ENCODE results near the gene STT3A. TPM values are rescaled to one million over a fixed set of nuclear protein-coding genes. Genes with fewer than 3 reads are reported as not detected.

STT3A gene
- total RNA-seq, 1 experiment from 2014 or later = 156 TPM

GRCh38 chr11:125621995-125622394 is 29.3 kb downstream of the STT3A start:
- TF ChIP-seq EZH2 (IDR thresholded peaks at IDR 0.05) = no peak
- TF ChIP-seq YY1 (IDR thresholded peaks at IDR 0.05; ENCODE audit: extremely low read depth, insufficient replicate concordance, low read depth, low read length) = no peak
- no peak for TF ChIP-seq SRF (IDR thresholded peaks at IDR 0.05; ENCODE audit: low read depth)
- Histone ChIP-seq H3K79me2 (ENCODE audit: insufficient read depth, low read length) (peaks cover 7% of the 10 kb centered on the region), H3K36me3 (ENCODE audit: control insufficient read depth in 1 of 2, insufficient read depth in 2 of 2, low read length in 2 of 2) (peaks cover 27 to 36% of the 10 kb centered on the region in 2 experiments), H2AFZ (ENCODE audit: low read depth, low read length, poor library complexity, severe bottlenecking) (no peak overlapping the region), H3K4me1 (ENCODE audit: control insufficient read depth in 1 of 2, insufficient read depth in 2 of 2, low read length in 2 of 2) (peaks cover 4 to 12% of the 10 kb centered on the region in 2 experiments; a peak in 3 of 4 replicates), H4K20me1 (ENCODE audit: insufficient read depth) (no peaks in the 10 kb centered on the region), H3K27me3 (ENCODE audit: insufficient read depth, low read length) (no peaks in the 10 kb centered on the region), H3K9ac (ENCODE audit: low read length) (no peak overlapping the region), H3K9me3 (ENCODE audit: control insufficient read depth in 1 of 2, insufficient read depth in 1 of 2, low read depth in 1 of 2, low read length in 2 of 2) (no peaks in the 10 kb centered on the region), H3K9me2 (ENCODE audit: insufficient read depth) (no peaks in the 10 kb centered on the region), H3K4me2 (ENCODE audit: low read length) (no peak overlapping the region), H3K27ac (ENCODE audit: low read depth, low read length) (no peak overlapping the region), H3K4me3 (replicated peaks in 1 of 2; ENCODE audit: low read depth in 1 of 2, low read length in 2 of 2) (no peak overlapping the region)
- POLR2A ChIA-PET = no interaction called here
- DNase-seq (ENCODE audit: low read depth, low spot score) (no peak), ATAC-seq (no peak)
- BruUV-seq (replicated peaks) = no TSS peak
- CTCF ChIA-PET = no interaction called here
- RAD21 ChIA-PET (ENCODE audit: low non-redundant PET in 1 of 2, low total read pairs in 2 of 2, uncharacterized antibody in 2 of 2, unreplicated experiment in 2 of 2) = no interaction called here
- intact Hi-C loops (cut with micrococcal nuclease) = no loop called here

DNA sequence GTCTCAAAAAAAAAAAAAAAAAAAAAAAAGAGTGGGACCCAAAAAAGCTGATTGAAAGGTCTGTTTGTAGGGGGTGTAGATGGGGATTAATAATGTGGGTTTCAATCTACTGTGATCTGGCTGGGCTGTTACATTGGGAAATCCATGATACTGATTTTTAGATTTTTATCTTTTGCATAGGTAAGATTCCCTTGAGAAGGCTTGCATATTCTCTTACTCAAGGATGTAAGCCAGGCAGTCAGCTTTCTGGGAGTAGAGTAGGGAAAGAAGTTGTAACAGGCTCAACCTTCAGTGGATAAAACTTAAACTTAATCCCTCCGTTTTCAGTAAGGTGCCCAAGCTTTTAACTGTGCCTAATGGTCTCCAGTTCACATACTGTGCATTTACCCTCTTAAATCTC is 30.4 kb downstream of the STT3A start:
- DNase-seq (ENCODE audit: low read depth, low spot score) = no peak
- CTCF ChIA-PET = no interaction called here
- TF ChIP-seq EZH2 (IDR thresholded peaks at IDR 0.05) = no peak
- 0 out of 2 replicates have a peak, but pooled peaks have one; percentile 9 for TF ChIP-seq POLR2AphosphoS5 (IDR thresholded peaks at IDR 0.05; ENCODE audit: low read depth, low read length)
- TF ChIP-seq, protein P1, sequence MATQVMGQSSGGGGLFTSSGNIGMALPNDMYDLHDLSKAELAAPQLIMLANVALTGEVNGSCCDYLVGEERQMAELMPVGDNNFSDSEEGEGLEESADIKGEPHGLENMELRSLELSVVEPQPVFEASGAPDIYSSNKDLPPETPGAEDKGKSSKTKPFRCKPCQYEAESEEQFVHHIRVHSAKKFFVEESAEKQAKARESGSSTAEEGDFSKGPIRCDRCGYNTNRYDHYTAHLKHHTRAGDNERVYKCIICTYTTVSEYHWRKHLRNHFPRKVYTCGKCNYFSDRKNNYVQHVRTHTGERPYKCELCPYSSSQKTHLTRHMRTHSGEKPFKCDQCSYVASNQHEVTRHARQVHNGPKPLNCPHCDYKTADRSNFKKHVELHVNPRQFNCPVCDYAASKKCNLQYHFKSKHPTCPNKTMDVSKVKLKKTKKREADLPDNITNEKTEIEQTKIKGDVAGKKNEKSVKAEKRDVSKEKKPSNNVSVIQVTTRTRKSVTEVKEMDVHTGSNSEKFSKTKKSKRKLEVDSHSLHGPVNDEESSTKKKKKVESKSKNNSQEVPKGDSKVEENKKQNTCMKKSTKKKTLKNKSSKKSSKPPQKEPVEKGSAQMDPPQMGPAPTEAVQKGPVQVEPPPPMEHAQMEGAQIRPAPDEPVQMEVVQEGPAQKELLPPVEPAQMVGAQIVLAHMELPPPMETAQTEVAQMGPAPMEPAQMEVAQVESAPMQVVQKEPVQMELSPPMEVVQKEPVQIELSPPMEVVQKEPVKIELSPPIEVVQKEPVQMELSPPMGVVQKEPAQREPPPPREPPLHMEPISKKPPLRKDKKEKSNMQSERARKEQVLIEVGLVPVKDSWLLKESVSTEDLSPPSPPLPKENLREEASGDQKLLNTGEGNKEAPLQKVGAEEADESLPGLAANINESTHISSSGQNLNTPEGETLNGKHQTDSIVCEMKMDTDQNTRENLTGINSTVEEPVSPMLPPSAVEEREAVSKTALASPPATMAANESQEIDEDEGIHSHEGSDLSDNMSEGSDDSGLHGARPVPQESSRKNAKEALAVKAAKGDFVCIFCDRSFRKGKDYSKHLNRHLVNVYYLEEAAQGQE (IDR thresholded peaks at IDR 0.05; ENCODE audit: low read depth) = no peak
- POLR2A ChIA-PET = no interaction called here
- intact Hi-C loops (cut with micrococcal nuclease) = no loop called here
- peaks cover 24 to 25% of the 10 kb centered on the region in 2 experiments for H3K36me3 ChIP-seq (ENCODE audit: control insufficient read depth in 1 of 2, insufficient read depth in 2 of 2, low read length in 2 of 2)
- no peaks in the 10 kb centered on the region for H3K9me3 ChIP-seq (ENCODE audit: control insufficient read depth in 1 of 2, insufficient read depth in 1 of 2, low read depth in 1 of 2, low read length in 2 of 2)
- H3K27me3 ChIP-seq (ENCODE audit: insufficient read depth, low read length) = no peaks in the 10 kb centered on the region
- RAD21 ChIA-PET (ENCODE audit: low non-redundant PET in 1 of 2, low total read pairs in 2 of 2, uncharacterized antibody in 2 of 2, unreplicated experiment in 2 of 2) = no interaction called here
- ATAC-seq = no peak
- H3K27ac ChIP-seq (ENCODE audit: low read depth, low read length) = no peak overlapping the region
- H4K20me1 ChIP-seq (ENCODE audit: insufficient read depth) = no peaks in the 10 kb centered on the region
- H2AFZ ChIP-seq (ENCODE audit: low read depth, low read length, poor library complexity, severe bottlenecking) = no peak overlapping the region
- peaks cover 4 to 17% of the 10 kb centered on the region in 2 experiments; a peak in 3 of 4 replicates for H3K4me1 ChIP-seq (ENCODE audit: control insufficient read depth in 1 of 2, insufficient read depth in 2 of 2, low read length in 2 of 2)
- no TSS peak for BruUV-seq (replicated peaks)
- peaks cover 18% of the 10 kb centered on the region for H3K79me2 ChIP-seq (ENCODE audit: insufficient read depth, low read length)
- no peak overlapping the region for H3K4me2 ChIP-seq (ENCODE audit: low read length)
- H3K9me2 ChIP-seq (ENCODE audit: insufficient read depth) = no peaks in the 10 kb centered on the region
- no peak overlapping the region for H3K4me3 ChIP-seq (replicated peaks in 1 of 2; ENCODE audit: low read depth in 1 of 2, low read length in 2 of 2)
- 0 out of 2 replicates have a peak overlapping the region, but pooled peaks have one; percentile 3 for H3K9ac ChIP-seq (ENCODE audit: low read length)
